Immature natural killer cell (primary cell): ENCODE measurements around the gene SLC2A10. TPM values are rescaled to one million over a fixed set of nuclear protein-coding genes. Genes with fewer than 3 reads are reported as not detected.

Source experiments
- DNase-seq, 3 donors: peaks; one replicate each; pipeline ENCODE4 v3.0.0; 2022; ENCODE audit warnings: mixed read lengths in 1 of 3
- H3K27ac Mint-ChIP-seq, 6 donors: one replicate each; pipeline ENCODE4 v1.8.0; 2020; ENCODE audit warnings: mixed read lengths in 6 of 6, mild to moderate bottlenecking in 5 of 6, inconsistent platforms in 4 of 6, moderate library complexity in 3 of 6
- H3K27me3 Mint-ChIP-seq, 3 donors: one replicate each; pipeline ENCODE4 v1.8.0; 2020 to 2021; ENCODE audit warnings: low read depth in 3 of 3, mild to moderate bottlenecking in 3 of 3, mixed read lengths in 3 of 3, moderate library complexity in 3 of 3, inconsistent platforms in 1 of 3
- H3K36me3 Mint-ChIP-seq, 3 donors: one replicate each; pipeline ENCODE4 v1.8.0; 2020; ENCODE audit warnings: mixed read lengths in 3 of 3, inconsistent platforms in 2 of 3, mild to moderate bottlenecking in 2 of 3
- H3K4me1 Mint-ChIP-seq, 2 donors: one replicate each; pipeline ENCODE4 v1.8.0; 2020; ENCODE audit warnings: inconsistent platforms in 2 of 2, mild to moderate bottlenecking in 2 of 2, mixed read lengths in 2 of 2, moderate library complexity in 1 of 2
- H3K4me3 Mint-ChIP-seq, 5 donors: one replicate each; pipeline ENCODE4 v1.8.0; 2020; ENCODE audit warnings: mild to moderate bottlenecking in 5 of 5, mixed read lengths in 5 of 5, inconsistent platforms in 3 of 5, moderate library complexity in 3 of 5
- H3K9me3 Mint-ChIP-seq, 6 donors: one replicate each; pipeline ENCODE4 v1.8.0; 2020; ENCODE audit warnings: mild to moderate bottlenecking in 6 of 6, mixed read lengths in 6 of 6, inconsistent platforms in 4 of 6, moderate library complexity in 3 of 6
- polyA plus RNA-seq, 3 donors: library from polyadenylated mRNA; unstranded; fragments of 300-500 nt; fragmentation: Illumina TruSeq; gene quantifications; one replicate each; pipeline ENCODE4 v1.2.3, GENCODE V29; 2021

SLC2A10 gene
- polyA plus RNA-seq, 3 donors from 2014 or later = 1.3 to 3.0 TPM; not detected in 1

- no peaks in the 10 kb centered on the region for H3K4me1 Mint-ChIP-seq
Observed at GRCh38 chr20:46743088-46743487, 33.6 kb downstream of the SLC2A10 start.

GRCh38 chr20:46746956-46747526, 37.6 kb downstream of the SLC2A10 start:
- no peaks in the 10 kb centered on the region for H3K9me3 Mint-ChIP-seq
- no peak overlapping the region for H3K27ac Mint-ChIP-seq
- no peak overlapping the region for H3K4me3 Mint-ChIP-seq

More at GRCh38 chr20:46743088-46743487, 33.6 kb downstream of the SLC2A10 start:
- no peak for DNase-seq
- H3K27me3 Mint-ChIP-seq = peaks cover 4 to 10% (median 9%) of the 10 kb centered on the region in 3 donors
- peaks cover 0 to 4% (median 0%) of the 10 kb centered on the region in 6 donors for H3K9me3 Mint-ChIP-seq
- no peak overlapping the region for H3K4me3 Mint-ChIP-seq
- H3K27ac Mint-ChIP-seq = no peak overlapping the region
- H3K36me3 Mint-ChIP-seq = no peaks in the 10 kb centered on the region

GRCh38 chr20:46749147-46749546, 39.7 kb downstream of the SLC2A10 start:
- H3K9me3 Mint-ChIP-seq = no peaks in the 10 kb centered on the region
- H3K4me1 Mint-ChIP-seq = no peaks in the 10 kb centered on the region
- H3K27ac Mint-ChIP-seq = no peak overlapping the region
- H3K36me3 Mint-ChIP-seq = no peaks in the 10 kb centered on the region
- no peak overlapping the region for H3K4me3 Mint-ChIP-seq
- peaks cover 2 to 6% (median 2%) of the 10 kb centered on the region in 3 donors for H3K27me3 Mint-ChIP-seq
- no peak for DNase-seq

More at GRCh38 chr20:46746956-46747526, 37.6 kb downstream of the SLC2A10 start:
- Mint-ChIP-seq H3K27me3 (peaks cover 0 to 6% (median 6%) of the 10 kb centered on the region in 3 donors), H3K4me1 (no peaks in the 10 kb centered on the region), H3K36me3 (no peaks in the 10 kb centered on the region)
- no peak for DNase-seq

GRCh38 chr20:46751856-46752255, 42.4 kb downstream of the SLC2A10 start:
- H3K4me1 Mint-ChIP-seq = no peaks in the 10 kb centered on the region
- H3K4me3 Mint-ChIP-seq = no peak overlapping the region
- no peaks in the 10 kb centered on the region for H3K36me3 Mint-ChIP-seq
- H3K27ac Mint-ChIP-seq = no peak overlapping the region
- no peaks in the 10 kb centered on the region for H3K9me3 Mint-ChIP-seq
- no peak for DNase-seq
- H3K27me3 Mint-ChIP-seq = peaks cover 2 to 3% (median 2%) of the 10 kb centered on the region in 3 donors

GRCh38 chr20:46752728-46753127, 43.3 kb downstream of the SLC2A10 start:
- Mint-ChIP-seq H3K27me3 (peaks cover 2% of the 10 kb centered on the region in 3 donors), H3K4me3 (no peak overlapping the region), H3K36me3 (no peaks in the 10 kb centered on the region), H3K27ac (no peak overlapping the region), H3K4me1 (no peaks in the 10 kb centered on the region), H3K9me3 (no peaks in the 10 kb centered on the region)
- DNase-seq = peak in 1 of 3 donors; percentile 6

GRCh38 chr20:46755483-46756413, 46.3 kb downstream of the SLC2A10 start:
- peaks cover 2% of the 10 kb centered on the region in 3 donors for H3K27me3 Mint-ChIP-seq
- H3K9me3 Mint-ChIP-seq = no peaks in the 10 kb centered on the region
- no peaks in the 10 kb centered on the region for H3K36me3 Mint-ChIP-seq
- peaks cover 2 to 9% of the 10 kb centered on the region in 2 donors for H3K4me1 Mint-ChIP-seq
- no peak overlapping the region for H3K27ac Mint-ChIP-seq
- DNase-seq = no peak
- no peak overlapping the region for H3K4me3 Mint-ChIP-seq

GRCh38 chr20:46756419-46756818, 47.0 kb downstream of the SLC2A10 start:
- no peak for DNase-seq
- H3K4me1 Mint-ChIP-seq = peaks cover 2 to 9% of the 10 kb centered on the region in 2 donors
- H3K27me3 Mint-ChIP-seq = peaks cover 2 to 6% (median 2%) of the 10 kb centered on the region in 3 donors
- H3K9me3 Mint-ChIP-seq = no peaks in the 10 kb centered on the region
- H3K27ac Mint-ChIP-seq = no peak overlapping the region
- no peak overlapping the region for H3K4me3 Mint-ChIP-seq
- H3K36me3 Mint-ChIP-seq = no peaks in the 10 kb centered on the region

- Mint-ChIP-seq H3K27me3 (peaks cover 0 to 4% (median 2%) of the 10 kb centered on the region in 3 donors), H3K36me3 (no peaks in the 10 kb centered on the region), H3K27ac (no peak overlapping the region), H3K4me1 (peaks cover 2 to 9% of the 10 kb centered on the region in 2 donors), H3K9me3 (no peaks in the 10 kb centered on the region), H3K4me3 (no peak overlapping the region)
- DNase-seq = no peak
Observed at GRCh38 chr20:46757135-46757534, 47.7 kb downstream of the SLC2A10 start.

- no peak overlapping the region for H3K27ac Mint-ChIP-seq
- no peaks in the 10 kb centered on the region for H3K36me3 Mint-ChIP-seq
- peaks cover 2 to 9% of the 10 kb centered on the region in 2 donors for H3K4me1 Mint-ChIP-seq
- no peaks in the 10 kb centered on the region for H3K9me3 Mint-ChIP-seq
- peak; percentile 22 to 34 (median 27) for DNase-seq
- H3K27me3 Mint-ChIP-seq = peaks cover 0 to 5% (median 0%) of the 10 kb centered on the region in 3 donors
- no peak overlapping the region for H3K4me3 Mint-ChIP-seq
Observed at GRCh38 chr20:46757754-46758678, 48.6 kb downstream of the SLC2A10 start.

- Mint-ChIP-seq H3K27ac (no peak overlapping the region), H3K9me3 (no peaks in the 10 kb centered on the region), H3K36me3 (no peaks in the 10 kb centered on the region), H3K4me3 (no peak overlapping the region), H3K27me3 (peaks cover 0 to 6% (median 0%) of the 10 kb centered on the region in 3 donors), H3K4me1 (peaks cover 2 to 9% of the 10 kb centered on the region in 2 donors)
- no peak for DNase-seq
Observed at GRCh38 chr20:46758929-46759669, 49.6 kb downstream of the SLC2A10 start.

GRCh38 chr20:46761566-46761965, 52.1 kb downstream of the SLC2A10 start:
- no peaks in the 10 kb centered on the region for H3K9me3 Mint-ChIP-seq
- no peak overlapping the region for H3K4me3 Mint-ChIP-seq
- peaks cover 0 to 6% (median 2%) of the 10 kb centered on the region in 3 donors for H3K27me3 Mint-ChIP-seq
- H3K36me3 Mint-ChIP-seq = no peaks in the 10 kb centered on the region
- DNase-seq = no peak
- no peak overlapping the region for H3K27ac Mint-ChIP-seq
- peaks cover 2 to 9% of the 10 kb centered on the region in 2 donors for H3K4me1 Mint-ChIP-seq

- no peaks in the 10 kb centered on the region for H3K9me3 Mint-ChIP-seq
- H3K27ac Mint-ChIP-seq = no peak overlapping the region
- H3K4me1 Mint-ChIP-seq = no peaks in the 10 kb centered on the region
- no peaks in the 10 kb centered on the region for H3K36me3 Mint-ChIP-seq
- no peak for DNase-seq
- peaks cover 0 to 6% (median 2%) of the 10 kb centered on the region in 3 donors for H3K27me3 Mint-ChIP-seq
- H3K4me3 Mint-ChIP-seq = no peak overlapping the region
Observed at GRCh38 chr20:46764068-46764467, 54.6 kb downstream of the SLC2A10 start.
